HCT116 (cell line): ENCODE results near the gene BOC. TPM values are rescaled to one million over a fixed set of nuclear protein-coding genes. Genes with fewer than 3 reads are reported as not detected.

Experiments
- ATAC-seq: fragments of 200-7000 bp; cut with Tn5 transposase; 2 replicates; pipeline ENCODE4 v1.9.1; 2020; ENCODE audit warnings: mild to moderate bottlenecking, moderate library complexity
- BruUV-seq: library from RNA; stranded (reverse); fragments of 400-500 nt; replicated peaks from 2 replicates; lab custom pipeline; 2021; lab: Mats Ljungman, UMichigan
- CTCF ChIA-PET: fragments of 300-600 bp; sonication (Branson Sonifier 250); formaldehyde crosslinking; loops from one replicate; lab custom pipeline; 2021; ENCODE audit warnings: antibody characterized with exemption; lab: Charles Lee
- POLR2A ChIA-PET: fragments of 300-600, 350-600 bp; sonication (Branson Sonifier 250); formaldehyde crosslinking; loops from one replicate; lab custom pipeline; 2021; ENCODE audit warnings: antibody characterized with exemption; lab: Charles Lee
- RAD21 ChIA-PET, 2 experiments: fragments of 300-600 bp; sonication (Branson Sonifier 250); formaldehyde crosslinking; loops; one replicate each; lab custom pipeline; 2023; ENCODE audit warnings: low total read pairs in 2 of 2; ENCODE audit not compliant: uncharacterized antibody in 2 of 2, unreplicated experiment in 2 of 2, low non-redundant PET in 1 of 2; lab: Charles Lee
- DNase-seq: peaks from one replicate; pipeline ENCODE4 v3.0.0-alpha.2; 2010; ENCODE audit warnings: low read depth, low spot score
- H2AFZ ChIP-seq: fragments of 200-600 bp; shearing (Covaris generic), sonication (generic); 2 replicates; pipeline ENCODE4 v1.6.1; 2017; ENCODE audit warnings: low read depth, mixed run types, mixed read lengths, antibody characterized with exemption, low read length; ENCODE audit not compliant: poor library complexity, severe bottlenecking
- H3K27ac ChIP-seq: 2 replicates; pipeline ENCODE4 v1.5.1; 2012; ENCODE audit warnings: low read depth, low read length
- H3K27me3 ChIP-seq: fragments of 200-600 bp; sonication (generic); 2 replicates; pipeline ENCODE4 v1.6.1; 2016; ENCODE audit warnings: mixed run types, low read length, mixed read lengths; ENCODE audit not compliant: insufficient read depth
- H3K36me3 ChIP-seq, 2 experiments: fragments of 200-500 bp in 1 of 2; fragments of 200-600 bp in 1 of 2; sonication (Bioruptor generic) in 1 of 2; sonication (generic) in 1 of 2; 2 replicates each; pipeline versions ENCODE4 v1.5.1 to v1.6.1; 2014 to 2016; ENCODE audit warnings: low read length in 2 of 2, inconsistent platforms in 1 of 2, mixed read lengths in 1 of 2, mixed run types in 1 of 2; ENCODE audit not compliant: insufficient read depth in 2 of 2, control insufficient read depth in 1 of 2
- H3K4me1 ChIP-seq, 2 experiments: fragments of 200-600 bp in 1 of 2; sonication (generic) in 1 of 2; 2 replicates each; pipeline versions ENCODE4 v1.5.1 to v1.6.1; 2012 to 2017; ENCODE audit warnings: low read length in 2 of 2, inconsistent platforms in 1 of 2, mild to moderate bottlenecking in 1 of 2, mixed read lengths in 1 of 2, mixed run types in 1 of 2, moderate library complexity in 1 of 2; ENCODE audit not compliant: insufficient read depth in 2 of 2, control insufficient read depth in 1 of 2
- H3K4me2 ChIP-seq: fragments of 200-600 bp; sonication (generic); 2 replicates; pipeline ENCODE4 v1.6.1; 2017; ENCODE audit warnings: mixed run types, low read length, mixed read lengths
- H3K4me3 ChIP-seq, 2 experiments: fragments of 200-600 bp in 1 of 2; sonication (generic) in 1 of 2; replicated peaks in 1 of 2; 2 replicates each; pipeline ENCODE4 v1.5.1; 2011 to 2016; ENCODE audit warnings: low read length in 2 of 2, control low read depth in 1 of 2, low read depth in 1 of 2, mild to moderate bottlenecking in 1 of 2, mixed read lengths in 1 of 2, mixed run types in 1 of 2
- H3K79me2 ChIP-seq: fragments of 200-600 bp; sonication (generic); 2 replicates; pipeline ENCODE4 v1.6.1; 2017; ENCODE audit warnings: mild to moderate bottlenecking, mixed run types, low read length, moderate library complexity, mixed read lengths; ENCODE audit not compliant: insufficient read depth
- H3K9ac ChIP-seq: fragments of 200-600 bp; sonication (generic); 2 replicates; pipeline ENCODE4 v1.6.1; 2016; ENCODE audit warnings: low read length, mixed read lengths
- H3K9me2 ChIP-seq: fragments of 200-600 bp; sonication (generic), shearing (Covaris generic); 2 replicates; pipeline ENCODE4 v1.6.1; 2017; ENCODE audit warnings: mixed run types, mild to moderate bottlenecking, moderate library complexity; ENCODE audit not compliant: insufficient read depth
- H3K9me3 ChIP-seq, 2 experiments: fragments of 200-500 bp in 1 of 2; fragments of 200-600 bp in 1 of 2; sonication (Bioruptor generic) in 1 of 2; sonication (generic) in 1 of 2; 2 replicates each; pipeline ENCODE4 v1.6.1; 2014 to 2017; ENCODE audit warnings: low read length in 2 of 2, mixed read lengths in 2 of 2, inconsistent platforms in 1 of 2, low read depth in 1 of 2, mild to moderate bottlenecking in 1 of 2, mixed run types in 1 of 2, moderate library complexity in 1 of 2; ENCODE audit not compliant: control insufficient read depth in 1 of 2, insufficient read depth in 1 of 2
- H4K20me1 ChIP-seq: fragments of 200-600 bp; sonication (generic), shearing (Covaris generic); 2 replicates; pipeline ENCODE4 v1.6.1; 2017; ENCODE audit warnings: mixed run types, mild to moderate bottlenecking, moderate library complexity; ENCODE audit not compliant: insufficient read depth
- CBX3 ChIP-seq: IDR thresholded peaks from 2 replicates; pipeline ENCODE4 v1.6.1; 2012; ENCODE audit warnings: low read depth
- CEBPB ChIP-seq: IDR thresholded peaks from 2 replicates; pipeline ENCODE4 v1.6.1; 2012; ENCODE audit warnings: low read depth
- JUND ChIP-seq: IDR thresholded peaks from 2 replicates; pipeline ENCODE4 v1.6.1; 2012
- POLR2A ChIP-seq: IDR thresholded peaks from 2 replicates; pipeline ENCODE4 v1.7.0; 2011; ENCODE audit warnings: borderline replicate concordance; ENCODE audit not compliant: insufficient read depth, insufficient read length; ENCODE audit errors: extremely low read depth
- SIN3A ChIP-seq: IDR thresholded peaks from 2 replicates; pipeline ENCODE4 v1.6.1; 2012; ENCODE audit warnings: low read depth
- YY1 ChIP-seq: IDR thresholded peaks from 2 replicates; pipeline ENCODE4 v1.6.1; 2011; ENCODE audit warnings: low read length, low read depth, moderate library complexity, mild to moderate bottlenecking; ENCODE audit not compliant: insufficient replicate concordance; ENCODE audit errors: extremely low read depth
- intact Hi-C: fragments of 100-400 bp; cut with micrococcal nuclease; formaldehyde crosslinking; loops from 2 replicates; pipeline ENCODE4 v1.10.0; 2022
- total RNA-seq: library from RNA; stranded (reverse); gene quantifications from one replicate; pipeline ENCODE4 v1.2.1, GENCODE V29; 2021; ENCODE audit not compliant: unreplicated experiment
- TF ChIP-seq, protein P1 (sequence below): IDR thresholded peaks from 2 replicates; pipeline ENCODE4 v1.6.1; 2012
- TF ChIP-seq, protein P2 (sequence below): IDR thresholded peaks from 2 replicates; pipeline ENCODE4 v1.6.1; 2012; ENCODE audit warnings: low read depth
- TF ChIP-seq, protein P3 (sequence below), 3 experiments: fragments of 200-600 bp in 1 of 3; sonication (generic) in 1 of 3; IDR thresholded peaks in 2 of 3; conservative IDR thresholded peaks in 1 of 3; 2 replicates each; pipeline ENCODE4 v1.5.1; 2012 to 2017; ENCODE audit warnings: low read depth in 2 of 3, low read length in 2 of 3, antibody characterized with exemption in 1 of 3, borderline replicate concordance in 1 of 3, control low read depth in 1 of 3, mild to moderate bottlenecking in 1 of 3, mixed read lengths in 1 of 3, mixed run types in 1 of 3, moderate library complexity in 1 of 3; ENCODE audit not compliant: insufficient read depth in 1 of 3
- TF ChIP-seq, protein P4 (sequence below): IDR thresholded peaks from 2 replicates; pipeline ENCODE4 v1.6.1; 2012

Gene BOC
- total RNA-seq, 1 experiment from 2014 or later = 3.3 TPM

DNA sequence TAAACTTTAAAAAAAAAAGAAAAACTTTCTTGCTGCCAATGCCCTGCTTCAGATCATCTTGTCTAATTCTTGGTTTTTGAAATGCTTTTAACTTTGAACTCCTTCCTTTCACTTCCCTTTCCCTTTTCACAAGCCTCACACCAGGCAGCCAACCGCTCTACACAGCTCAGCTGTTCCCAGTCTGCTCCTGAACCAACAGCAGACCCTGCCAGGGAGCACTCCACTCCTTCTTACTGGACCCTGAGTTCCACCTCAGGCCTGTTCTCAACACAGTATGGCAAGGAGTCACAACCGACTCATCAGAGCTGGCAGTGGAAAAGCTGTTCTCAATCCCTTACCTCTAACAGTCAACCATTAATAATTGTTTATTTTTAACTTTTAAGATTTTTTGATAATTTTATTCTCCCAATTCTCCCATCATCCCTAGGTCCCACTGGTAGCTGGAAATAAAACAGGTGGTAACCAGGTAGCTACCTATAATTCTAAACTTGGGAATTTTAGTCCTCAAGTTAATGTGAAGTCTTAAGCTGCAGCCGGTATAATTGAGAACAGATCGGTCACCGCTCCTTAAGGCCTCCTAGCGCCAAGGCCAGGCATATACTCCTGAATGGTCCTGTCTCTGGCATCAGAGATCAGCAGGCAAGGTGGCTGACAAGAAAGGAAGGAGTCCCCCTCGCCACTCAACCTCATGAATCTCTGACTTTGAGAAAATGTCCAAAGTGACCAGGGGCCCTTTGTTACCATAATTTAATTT, 43.9 kb downstream of the BOC start:
- H3K9me3 ChIP-seq = no peaks in the 10 kb centered on the region
- no peak overlapping the region for H3K9ac ChIP-seq
- no TSS peak for BruUV-seq
- no peak overlapping the region for H3K4me3 ChIP-seq
- H3K27ac ChIP-seq = no peak overlapping the region
- no peaks in the 10 kb centered on the region for H4K20me1 ChIP-seq
- H3K4me2 ChIP-seq = no peak overlapping the region
- H3K36me3 ChIP-seq = no peaks in the 10 kb centered on the region
- DNase-seq (no peak), ATAC-seq (no peak)
- no peaks in the 10 kb centered on the region for H3K27me3 ChIP-seq
- no peaks in the 10 kb centered on the region for H3K4me1 ChIP-seq
- ChIA-PET CTCF (interaction anchor here (1.0 kb wide), 1 partner anchor 17 kb away, joined by 3 read pairs; no protein-coding TSS in a partner anchor), POLR2A (no interaction called here), RAD21 (no interaction called here)
- H3K9me2 ChIP-seq = no peaks in the 10 kb centered on the region
- no peak overlapping the region for H2AFZ ChIP-seq
- intact Hi-C loops = no loop called here
- TF ChIP-seq, protein P1, sequence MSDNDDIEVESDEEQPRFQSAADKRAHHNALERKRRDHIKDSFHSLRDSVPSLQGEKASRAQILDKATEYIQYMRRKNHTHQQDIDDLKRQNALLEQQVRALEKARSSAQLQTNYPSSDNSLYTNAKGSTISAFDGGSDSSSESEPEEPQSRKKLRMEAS = no peak
- TF ChIP-seq, protein P2, sequence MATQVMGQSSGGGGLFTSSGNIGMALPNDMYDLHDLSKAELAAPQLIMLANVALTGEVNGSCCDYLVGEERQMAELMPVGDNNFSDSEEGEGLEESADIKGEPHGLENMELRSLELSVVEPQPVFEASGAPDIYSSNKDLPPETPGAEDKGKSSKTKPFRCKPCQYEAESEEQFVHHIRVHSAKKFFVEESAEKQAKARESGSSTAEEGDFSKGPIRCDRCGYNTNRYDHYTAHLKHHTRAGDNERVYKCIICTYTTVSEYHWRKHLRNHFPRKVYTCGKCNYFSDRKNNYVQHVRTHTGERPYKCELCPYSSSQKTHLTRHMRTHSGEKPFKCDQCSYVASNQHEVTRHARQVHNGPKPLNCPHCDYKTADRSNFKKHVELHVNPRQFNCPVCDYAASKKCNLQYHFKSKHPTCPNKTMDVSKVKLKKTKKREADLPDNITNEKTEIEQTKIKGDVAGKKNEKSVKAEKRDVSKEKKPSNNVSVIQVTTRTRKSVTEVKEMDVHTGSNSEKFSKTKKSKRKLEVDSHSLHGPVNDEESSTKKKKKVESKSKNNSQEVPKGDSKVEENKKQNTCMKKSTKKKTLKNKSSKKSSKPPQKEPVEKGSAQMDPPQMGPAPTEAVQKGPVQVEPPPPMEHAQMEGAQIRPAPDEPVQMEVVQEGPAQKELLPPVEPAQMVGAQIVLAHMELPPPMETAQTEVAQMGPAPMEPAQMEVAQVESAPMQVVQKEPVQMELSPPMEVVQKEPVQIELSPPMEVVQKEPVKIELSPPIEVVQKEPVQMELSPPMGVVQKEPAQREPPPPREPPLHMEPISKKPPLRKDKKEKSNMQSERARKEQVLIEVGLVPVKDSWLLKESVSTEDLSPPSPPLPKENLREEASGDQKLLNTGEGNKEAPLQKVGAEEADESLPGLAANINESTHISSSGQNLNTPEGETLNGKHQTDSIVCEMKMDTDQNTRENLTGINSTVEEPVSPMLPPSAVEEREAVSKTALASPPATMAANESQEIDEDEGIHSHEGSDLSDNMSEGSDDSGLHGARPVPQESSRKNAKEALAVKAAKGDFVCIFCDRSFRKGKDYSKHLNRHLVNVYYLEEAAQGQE = no peak
- no peak for TF ChIP-seq CEBPB
- no peak for TF ChIP-seq JUND
- TF ChIP-seq, protein P3, sequence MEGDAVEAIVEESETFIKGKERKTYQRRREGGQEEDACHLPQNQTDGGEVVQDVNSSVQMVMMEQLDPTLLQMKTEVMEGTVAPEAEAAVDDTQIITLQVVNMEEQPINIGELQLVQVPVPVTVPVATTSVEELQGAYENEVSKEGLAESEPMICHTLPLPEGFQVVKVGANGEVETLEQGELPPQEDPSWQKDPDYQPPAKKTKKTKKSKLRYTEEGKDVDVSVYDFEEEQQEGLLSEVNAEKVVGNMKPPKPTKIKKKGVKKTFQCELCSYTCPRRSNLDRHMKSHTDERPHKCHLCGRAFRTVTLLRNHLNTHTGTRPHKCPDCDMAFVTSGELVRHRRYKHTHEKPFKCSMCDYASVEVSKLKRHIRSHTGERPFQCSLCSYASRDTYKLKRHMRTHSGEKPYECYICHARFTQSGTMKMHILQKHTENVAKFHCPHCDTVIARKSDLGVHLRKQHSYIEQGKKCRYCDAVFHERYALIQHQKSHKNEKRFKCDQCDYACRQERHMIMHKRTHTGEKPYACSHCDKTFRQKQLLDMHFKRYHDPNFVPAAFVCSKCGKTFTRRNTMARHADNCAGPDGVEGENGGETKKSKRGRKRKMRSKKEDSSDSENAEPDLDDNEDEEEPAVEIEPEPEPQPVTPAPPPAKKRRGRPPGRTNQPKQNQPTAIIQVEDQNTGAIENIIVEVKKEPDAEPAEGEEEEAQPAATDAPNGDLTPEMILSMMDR (IDR thresholded peaks at IDR 0.05 in 2 of 3, conservative IDR thresholded peaks at IDR 0.05 in 1 of 3; ENCODE audit: borderline replicate concordance in 1 of 3, insufficient read depth in 1 of 3, low read depth in 2 of 3, low read length in 2 of 3) = no peak
- TF ChIP-seq, protein P4, sequence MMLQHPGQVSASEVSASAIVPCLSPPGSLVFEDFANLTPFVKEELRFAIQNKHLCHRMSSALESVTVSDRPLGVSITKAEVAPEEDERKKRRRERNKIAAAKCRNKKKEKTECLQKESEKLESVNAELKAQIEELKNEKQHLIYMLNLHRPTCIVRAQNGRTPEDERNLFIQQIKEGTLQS = no peak
- no peak for TF ChIP-seq SIN3A
- TF ChIP-seq POLR2A = no peak
- TF ChIP-seq YY1 = no peak
- TF ChIP-seq CBX3 = no peak
- H3K79me2 ChIP-seq = no peaks in the 10 kb centered on the region
